RWPE1 (cell line): Measurements from ENCODE around the gene TNRC6B.
"Not testable (repeated sequence)": the region's sequence is repeated elsewhere in the genome, so short reads cannot be mapped to it uniquely, and the experiment has no call there.

Experiments
- CTCF ChIA-PET: fragments of 350-600 bp; sonication (Branson Sonifier 250); formaldehyde crosslinking; extraction: SDS; loops from one replicate; lab custom pipeline; 2021; lab: Yijun Ruan, JAX
- POLR2A ChIA-PET: fragments of 400-600 bp; formaldehyde crosslinking; extraction: SDS; loops from one replicate; lab custom pipeline; 2020; ENCODE audit warnings: antibody characterized with exemption; ENCODE audit not compliant: low non-redundant PET; lab: Yijun Ruan, JAX
- DNase-seq: peaks from one replicate; pipeline ENCODE4 v3.0.0; 2012; ENCODE audit warnings: low spot score
- H3K27ac ChIP-seq: fragments of 450-650 bp; 2 replicates; pipeline ENCODE4 v1.5.1; 2017
- CTCF ChIP-seq: fragments of 450-650 bp; conservative IDR thresholded peaks from 2 replicates; pipeline ENCODE4 v1.5.1; 2017; ENCODE audit warnings: low read depth, mild to moderate bottlenecking

Gene TNRC6B

GRCh38 chr22:40310768-40311120 lies 133.0 kb downstream of the TNRC6B start:
- CTCF ChIA-PET = no interaction called here
- no peak for DNase-seq
- H3K27ac ChIP-seq = no peak overlapping the region
- no peak for TF ChIP-seq CTCF
- POLR2A ChIA-PET = no interaction called here

GRCh38 chr22:40311646-40312045 lies 133.9 kb downstream of the TNRC6B start:
- POLR2A ChIA-PET, DNase-seq, CTCF ChIA-PET, H3K27ac ChIP-seq: not testable (repeated sequence)

GRCh38 chr22:40312050-40312449 lies 134.3 kb downstream of the TNRC6B start:
- no peak overlapping the region for H3K27ac ChIP-seq
- no peak for TF ChIP-seq CTCF
- no peak for DNase-seq
- ChIA-PET CTCF (no interaction called here), POLR2A (no interaction called here)

- POLR2A ChIA-PET = no interaction called here
These were observed 135.3 kb downstream of the TNRC6B start for GRCh38 chr22:40313007-40313406.

GRCh38 chr22:40314041-40314440 lies 136.3 kb downstream of the TNRC6B start:
- ChIA-PET POLR2A (no interaction called here), CTCF (no interaction called here)
- H3K27ac ChIP-seq = no peak overlapping the region
- TF ChIP-seq CTCF = no peak
- DNase-seq = no peak

More at GRCh38 chr22:40313007-40313406, 135.3 kb downstream of the TNRC6B start:
- no peak overlapping the region for H3K27ac ChIP-seq
- no peak for DNase-seq
- CTCF ChIA-PET = no interaction called here
- no peak for TF ChIP-seq CTCF

- POLR2A ChIA-PET = no interaction called here
- CTCF ChIA-PET = interaction anchor here (0.6 kb wide), 1 partner anchor 15 kb away, joined by 3 read pairs; no protein-coding TSS in a partner anchor
These were observed 143.0 kb downstream of the TNRC6B start for GRCh38 chr22:40320687-40321086.

GRCh38 chr22:40322021-40322420 lies 144.3 kb downstream of the TNRC6B start:
- CTCF ChIA-PET = no interaction called here

More at GRCh38 chr22:40320687-40321086, 143.0 kb downstream of the TNRC6B start:
- no peak for DNase-seq
- H3K27ac ChIP-seq = no peak overlapping the region
- TF ChIP-seq CTCF = no peak

More at GRCh38 chr22:40322021-40322420, 144.3 kb downstream of the TNRC6B start:
- no peak for DNase-seq
- POLR2A ChIA-PET = no interaction called here
- H3K27ac ChIP-seq = no peak overlapping the region
- no peak for TF ChIP-seq CTCF
